Measurements from ENCODE around the gene SIRPB1. TPM values are rescaled to one million over a fixed set of nuclear protein-coding genes. Genes with fewer than 3 reads are reported as not detected.

Gene SIRPB1
- total RNA-seq, 1 experiment from 2014 or later, result not detected

DNA sequence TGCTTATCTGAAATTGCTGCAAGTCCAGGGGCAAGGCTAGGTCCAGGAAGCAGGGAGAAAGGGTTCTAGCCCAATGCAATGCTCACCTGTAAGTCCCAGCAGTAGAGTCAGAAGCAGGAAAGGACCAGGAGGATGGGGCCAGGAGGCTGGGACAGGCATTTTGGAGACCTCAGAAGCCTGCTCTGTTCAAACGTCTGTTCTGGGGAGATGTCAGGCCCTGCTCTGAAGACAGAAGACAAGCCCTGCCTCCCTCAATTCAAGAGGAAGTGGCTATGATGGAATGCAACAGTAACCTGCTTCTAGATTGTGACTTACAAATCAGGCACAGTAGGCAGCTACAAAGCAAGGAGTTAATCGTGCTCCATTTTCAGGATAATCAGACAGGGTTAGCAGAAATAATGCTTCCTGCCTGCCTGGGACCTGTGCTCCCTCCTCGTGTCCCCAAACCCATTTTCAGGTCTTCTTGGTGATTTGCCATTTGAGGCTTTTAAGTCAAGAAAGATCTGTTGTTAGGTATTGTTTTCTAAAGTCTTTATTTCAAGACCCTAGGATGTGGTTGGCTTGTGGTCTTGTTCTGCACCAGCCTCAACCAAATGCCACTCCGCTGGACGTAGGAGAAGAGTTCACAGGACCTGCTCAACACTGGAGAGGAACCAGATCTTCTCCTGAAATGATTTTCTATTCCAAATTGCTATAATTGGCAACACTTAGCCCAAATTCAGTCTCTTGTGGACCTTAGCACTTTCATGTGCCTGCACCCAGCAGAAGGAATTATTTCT, 37.9 kb upstream of the SIRPB1 start, which contains the start of gene SIRPG:
Gene SIRPG, minus strand, starts transcription at position 224 of the 779 bp plus-strand sequence. Its CDS starts 65 bp downstream, at position 159.
- Mint-ChIP-seq H3K36me3 (no peaks in the 10 kb centered on the region), H3K27me3 (ENCODE audit: low read depth) (peaks cover 14% of the 10 kb centered on the region), H3K27ac (no peak within 1 kb of the TSS), H3K4me1 (no peaks in the 10 kb centered on the region), H3K4me3 (no peak within 1 kb of the TSS), H3K9me3 (no peaks in the 10 kb centered on the region)
- POLR2A ChIA-PET, result no interaction called here
- CTCF ChIA-PET, result no interaction called here
- no peak for DNase-seq (ENCODE audit: low spot score)
- TF ChIP-seq KAT7 (CRISPR knock-in tag; IDR thresholded peaks at IDR 0.05; ENCODE audit: borderline replicate concordance), result no peak
- TF ChIP-seq MXD4 (CRISPR knock-in tag; IDR thresholded peaks at IDR 0.05; ENCODE audit: borderline replicate concordance), result no peak
- no peak for TF ChIP-seq TEAD1 (CRISPR knock-in tag; IDR thresholded peaks at IDR 0.05)
- no peak for TF ChIP-seq ZNF138 (CRISPR knock-in tag; conservative IDR thresholded peaks at IDR 0.05)
- TF ChIP-seq, protein P1, sequence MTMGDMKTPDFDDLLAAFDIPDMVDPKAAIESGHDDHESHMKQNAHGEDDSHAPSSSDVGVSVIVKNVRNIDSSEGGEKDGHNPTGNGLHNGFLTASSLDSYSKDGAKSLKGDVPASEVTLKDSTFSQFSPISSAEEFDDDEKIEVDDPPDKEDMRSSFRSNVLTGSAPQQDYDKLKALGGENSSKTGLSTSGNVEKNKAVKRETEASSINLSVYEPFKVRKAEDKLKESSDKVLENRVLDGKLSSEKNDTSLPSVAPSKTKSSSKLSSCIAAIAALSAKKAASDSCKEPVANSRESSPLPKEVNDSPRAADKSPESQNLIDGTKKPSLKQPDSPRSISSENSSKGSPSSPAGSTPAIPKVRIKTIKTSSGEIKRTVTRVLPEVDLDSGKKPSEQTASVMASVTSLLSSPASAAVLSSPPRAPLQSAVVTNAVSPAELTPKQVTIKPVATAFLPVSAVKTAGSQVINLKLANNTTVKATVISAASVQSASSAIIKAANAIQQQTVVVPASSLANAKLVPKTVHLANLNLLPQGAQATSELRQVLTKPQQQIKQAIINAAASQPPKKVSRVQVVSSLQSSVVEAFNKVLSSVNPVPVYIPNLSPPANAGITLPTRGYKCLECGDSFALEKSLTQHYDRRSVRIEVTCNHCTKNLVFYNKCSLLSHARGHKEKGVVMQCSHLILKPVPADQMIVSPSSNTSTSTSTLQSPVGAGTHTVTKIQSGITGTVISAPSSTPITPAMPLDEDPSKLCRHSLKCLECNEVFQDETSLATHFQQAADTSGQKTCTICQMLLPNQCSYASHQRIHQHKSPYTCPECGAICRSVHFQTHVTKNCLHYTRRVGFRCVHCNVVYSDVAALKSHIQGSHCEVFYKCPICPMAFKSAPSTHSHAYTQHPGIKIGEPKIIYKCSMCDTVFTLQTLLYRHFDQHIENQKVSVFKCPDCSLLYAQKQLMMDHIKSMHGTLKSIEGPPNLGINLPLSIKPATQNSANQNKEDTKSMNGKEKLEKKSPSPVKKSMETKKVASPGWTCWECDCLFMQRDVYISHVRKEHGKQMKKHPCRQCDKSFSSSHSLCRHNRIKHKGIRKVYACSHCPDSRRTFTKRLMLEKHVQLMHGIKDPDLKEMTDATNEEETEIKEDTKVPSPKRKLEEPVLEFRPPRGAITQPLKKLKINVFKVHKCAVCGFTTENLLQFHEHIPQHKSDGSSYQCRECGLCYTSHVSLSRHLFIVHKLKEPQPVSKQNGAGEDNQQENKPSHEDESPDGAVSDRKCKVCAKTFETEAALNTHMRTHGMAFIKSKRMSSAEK (CRISPR knock-in tag; IDR thresholded peaks at IDR 0.05; ENCODE audit: borderline replicate concordance), result no peak
- TF ChIP-seq EMX1 (CRISPR knock-in tag; IDR thresholded peaks at IDR 0.05), result no peak
- ATAC-seq, result no peak

DNA sequence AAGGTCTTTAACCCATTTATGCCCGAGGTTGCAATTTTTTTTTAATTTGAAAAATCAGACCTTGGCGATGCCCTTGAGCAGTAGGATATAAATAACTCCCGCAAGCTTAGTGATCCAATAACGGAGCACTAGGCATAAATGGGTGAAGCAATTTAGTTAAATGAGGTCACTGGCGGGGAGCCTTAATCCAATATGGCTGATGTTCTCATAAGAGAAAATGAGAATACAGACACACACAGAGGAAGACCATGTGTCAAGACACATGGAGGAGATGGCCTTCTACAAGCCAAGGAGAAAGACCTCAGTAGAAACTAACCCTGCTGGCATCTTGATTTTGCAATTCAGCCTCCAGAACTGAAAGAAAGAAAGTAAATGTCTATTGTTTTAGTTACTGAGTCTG, 37.0 kb upstream of the SIRPB1 start:
- ATAC-seq (no peak), DNase-seq (ENCODE audit: low spot score) (no peak)
- Mint-ChIP-seq H3K36me3 (no peaks in the 10 kb centered on the region), H3K4me3 (no peak overlapping the region), H3K27me3 (ENCODE audit: low read depth) (peaks cover 14% of the 10 kb centered on the region), H3K9me3 (no peaks in the 10 kb centered on the region), H3K27ac (no peak overlapping the region), H3K4me1 (no peaks in the 10 kb centered on the region)
- ChIA-PET CTCF (no interaction called here), POLR2A (no interaction called here)
- TF ChIP-seq NFATC4 (CRISPR knock-in tag; IDR thresholded peaks at IDR 0.05) (no peak), ATF1 (CRISPR knock-in tag; IDR thresholded peaks at IDR 0.05) (no peak), NR3C1 (CRISPR knock-in tag; conservative IDR thresholded peaks at IDR 0.05; ENCODE audit: low read depth) (no peak), HMGA2 (CRISPR knock-in tag; IDR thresholded peaks at IDR 0.05) (no peak), CREM (CRISPR knock-in tag; IDR thresholded peaks at IDR 0.05) (no peak)
- TF ChIP-seq, protein P2, sequence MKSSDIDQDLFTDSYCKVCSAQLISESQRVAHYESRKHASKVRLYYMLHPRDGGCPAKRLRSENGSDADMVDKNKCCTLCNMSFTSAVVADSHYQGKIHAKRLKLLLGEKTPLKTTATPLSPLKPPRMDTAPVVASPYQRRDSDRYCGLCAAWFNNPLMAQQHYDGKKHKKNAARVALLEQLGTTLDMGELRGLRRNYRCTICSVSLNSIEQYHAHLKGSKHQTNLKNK (CRISPR knock-in tag; IDR thresholded peaks at IDR 0.05), result no peak
- TF ChIP-seq, protein P3, sequence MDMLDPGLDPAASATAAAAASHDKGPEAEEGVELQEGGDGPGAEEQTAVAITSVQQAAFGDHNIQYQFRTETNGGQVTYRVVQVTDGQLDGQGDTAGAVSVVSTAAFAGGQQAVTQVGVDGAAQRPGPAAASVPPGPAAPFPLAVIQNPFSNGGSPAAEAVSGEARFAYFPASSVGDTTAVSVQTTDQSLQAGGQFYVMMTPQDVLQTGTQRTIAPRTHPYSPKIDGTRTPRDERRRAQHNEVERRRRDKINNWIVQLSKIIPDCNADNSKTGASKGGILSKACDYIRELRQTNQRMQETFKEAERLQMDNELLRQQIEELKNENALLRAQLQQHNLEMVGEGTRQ (CRISPR knock-in tag; IDR thresholded peaks at IDR 0.05), result no peak

DNA sequence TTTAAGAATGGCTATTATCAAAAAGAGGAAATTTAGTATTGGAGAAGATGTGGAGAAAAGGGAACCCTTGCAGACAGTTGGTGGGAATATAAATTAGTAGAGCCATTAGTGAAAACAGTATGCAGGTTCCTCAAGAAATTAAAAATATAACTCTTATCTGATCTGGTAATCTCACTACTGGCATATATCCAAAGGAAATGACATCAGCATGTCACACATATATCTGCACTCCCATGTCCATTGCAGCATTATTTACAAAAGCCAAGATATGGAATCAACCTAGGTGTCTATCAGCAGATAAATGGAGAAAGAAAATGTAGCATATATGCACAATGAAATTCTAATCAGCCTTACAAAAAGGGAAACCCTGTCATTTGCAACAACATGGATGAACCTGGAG, 35.2 kb upstream of the SIRPB1 start:
- Mint-ChIP-seq H3K4me1 (no peaks in the 10 kb centered on the region), H3K9me3 (no peaks in the 10 kb centered on the region), H3K27me3 (ENCODE audit: low read depth) (peaks cover 17% of the 10 kb centered on the region), H3K4me3 (no peak overlapping the region), H3K36me3 (no peaks in the 10 kb centered on the region), H3K27ac (no peak overlapping the region)
- ChIA-PET CTCF (no interaction called here), POLR2A (no interaction called here)
- ATAC-seq (no peak), DNase-seq (ENCODE audit: low spot score) (no peak)
- TF ChIP-seq, protein P4, sequence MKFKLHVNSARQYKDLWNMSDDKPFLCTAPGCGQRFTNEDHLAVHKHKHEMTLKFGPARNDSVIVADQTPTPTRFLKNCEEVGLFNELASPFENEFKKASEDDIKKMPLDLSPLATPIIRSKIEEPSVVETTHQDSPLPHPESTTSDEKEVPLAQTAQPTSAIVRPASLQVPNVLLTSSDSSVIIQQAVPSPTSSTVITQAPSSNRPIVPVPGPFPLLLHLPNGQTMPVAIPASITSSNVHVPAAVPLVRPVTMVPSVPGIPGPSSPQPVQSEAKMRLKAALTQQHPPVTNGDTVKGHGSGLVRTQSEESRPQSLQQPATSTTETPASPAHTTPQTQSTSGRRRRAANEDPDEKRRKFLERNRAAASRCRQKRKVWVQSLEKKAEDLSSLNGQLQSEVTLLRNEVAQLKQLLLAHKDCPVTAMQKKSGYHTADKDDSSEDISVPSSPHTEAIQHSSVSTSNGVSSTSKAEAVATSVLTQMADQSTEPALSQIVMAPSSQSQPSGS (CRISPR knock-in tag; IDR thresholded peaks at IDR 0.05; ENCODE audit: borderline replicate concordance, low read depth), result no peak
- TF ChIP-seq, protein P5, sequence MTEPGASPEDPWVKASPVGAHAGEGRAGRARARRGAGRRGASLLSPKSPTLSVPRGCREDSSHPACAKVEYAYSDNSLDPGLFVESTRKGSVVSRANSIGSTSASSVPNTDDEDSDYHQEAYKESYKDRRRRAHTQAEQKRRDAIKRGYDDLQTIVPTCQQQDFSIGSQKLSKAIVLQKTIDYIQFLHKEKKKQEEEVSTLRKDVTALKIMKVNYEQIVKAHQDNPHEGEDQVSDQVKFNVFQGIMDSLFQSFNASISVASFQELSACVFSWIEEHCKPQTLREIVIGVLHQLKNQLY (CRISPR knock-in tag; IDR thresholded peaks at IDR 0.05), result no peak
- no peak for TF ChIP-seq TP53 (CRISPR knock-in tag; IDR thresholded peaks at IDR 0.05)

Measured in WTC11 (cell line).